Lower leg skin (tissue), 3 donors: ENCODE measurements around the gene FOXP1.

Experiments
- CTCF ChIP-seq, 3 donors: fragments of 450-650 bp; IDR thresholded peaks; one replicate each; pipeline ENCODE4 v1.5.1; 2016; ENCODE audit warnings: antibody characterized with exemption in 3 of 3, mild to moderate bottlenecking in 3 of 3, moderate library complexity in 2 of 3
- POLR2A ChIP-seq, 2 donors: fragments of 450-650 bp; IDR thresholded peaks; one replicate each; pipeline ENCODE4 v1.6.1; 2016 to 2017; ENCODE audit warnings: antibody characterized with exemption in 2 of 2, mild to moderate bottlenecking in 1 of 2, moderate library complexity in 1 of 2

DNA sequence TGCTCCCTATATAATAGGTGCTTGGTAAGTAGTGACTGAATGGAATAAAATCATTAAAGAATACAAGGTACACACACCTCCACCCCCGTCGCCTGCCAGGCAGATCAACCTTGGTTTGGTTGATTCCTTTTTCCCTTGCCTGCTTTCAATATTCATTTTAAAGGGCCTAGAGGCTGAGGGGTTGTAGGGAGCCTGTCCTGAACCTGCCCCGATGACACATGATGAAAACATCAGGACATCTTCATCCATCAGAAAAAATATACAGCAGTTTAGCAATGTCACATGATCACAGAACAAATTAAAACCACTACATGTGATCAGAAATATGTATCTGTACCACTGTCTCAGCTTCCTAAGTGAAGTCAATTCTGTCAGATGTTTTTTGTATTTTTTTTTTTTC lies 588.9 kb downstream of the FOXP1 start:
- TF ChIP-seq CTCF (IDR thresholded peaks at IDR 0.05): no peak
- no peak for TF ChIP-seq POLR2A (IDR thresholded peaks at IDR 0.05)
